Muscle layer of colon (tissue), 2 donors: ENCODE results near the gene GREM2.
A peak's percentile ranks its signal among the peaks of the same experiment; 100 is the strongest.

ENCODE experiments used
- H3K27ac ChIP-seq: one replicate; pipeline ENCODE4 v1.7.0; 2013; ENCODE audit warnings: low read depth, mild to moderate bottlenecking, low read length, moderate library complexity
- H3K27me3 ChIP-seq, 2 donors: one replicate each; pipeline ENCODE4 v1.7.0; 2013; ENCODE audit warnings: low read length in 2 of 2, mild to moderate bottlenecking in 2 of 2; ENCODE audit not compliant: insufficient read depth in 2 of 2, control insufficient read depth in 1 of 2
- H3K36me3 ChIP-seq: one replicate; pipeline ENCODE4 v1.7.0; 2013; ENCODE audit warnings: mild to moderate bottlenecking, low read length; ENCODE audit not compliant: insufficient read depth
- H3K4me1 ChIP-seq: one replicate; pipeline ENCODE4 v1.7.0; 2013; ENCODE audit warnings: mild to moderate bottlenecking, low read length; ENCODE audit not compliant: insufficient read depth
- H3K4me3 ChIP-seq, 2 donors: one replicate each; pipeline ENCODE4 v1.7.0; 2013; ENCODE audit warnings: low read length in 2 of 2, low read depth in 1 of 2, mild to moderate bottlenecking in 1 of 2, moderate library complexity in 1 of 2
- H3K9ac ChIP-seq: one replicate; pipeline ENCODE4 v1.7.0; 2013; ENCODE audit warnings: low read length
- H3K9me3 ChIP-seq: one replicate; pipeline ENCODE4 v1.7.0; 2013; ENCODE audit warnings: mild to moderate bottlenecking, low read length
- donor health status: abdominal sarcoma.
- donor health status: Adenocarcinoma of cecum.

The GREM2 gene

DNA sequence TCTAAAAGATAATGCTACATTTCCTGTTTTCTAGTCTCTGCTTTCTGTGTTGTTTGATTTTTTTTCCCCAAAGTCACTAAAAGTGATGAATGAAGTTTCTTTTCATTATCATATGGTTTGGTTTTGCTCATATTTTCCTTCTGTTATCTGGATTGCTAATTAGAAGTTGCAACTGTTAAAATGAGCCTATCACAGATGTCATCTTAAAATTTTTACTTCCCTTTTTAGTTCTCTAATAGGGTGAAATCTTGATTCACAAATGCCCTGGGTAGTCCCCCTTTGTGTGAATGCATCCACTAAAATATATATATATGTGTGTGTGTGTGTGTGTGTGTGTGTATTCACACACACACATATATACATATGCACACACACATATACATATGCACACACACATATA lies 144.1 kb downstream of the GREM2 start:
- Histone ChIP-seq H3K9me3 (no peaks in the 10 kb centered on the region), H3K27me3 (no peaks in the 10 kb centered on the region), H3K36me3 (no peaks in the 10 kb centered on the region), H3K9ac (no peak overlapping the region), H3K27ac (no peak overlapping the region), H3K4me1 (peaks cover 7% of the 10 kb centered on the region), H3K4me3 (no peak overlapping the region)

DNA sequence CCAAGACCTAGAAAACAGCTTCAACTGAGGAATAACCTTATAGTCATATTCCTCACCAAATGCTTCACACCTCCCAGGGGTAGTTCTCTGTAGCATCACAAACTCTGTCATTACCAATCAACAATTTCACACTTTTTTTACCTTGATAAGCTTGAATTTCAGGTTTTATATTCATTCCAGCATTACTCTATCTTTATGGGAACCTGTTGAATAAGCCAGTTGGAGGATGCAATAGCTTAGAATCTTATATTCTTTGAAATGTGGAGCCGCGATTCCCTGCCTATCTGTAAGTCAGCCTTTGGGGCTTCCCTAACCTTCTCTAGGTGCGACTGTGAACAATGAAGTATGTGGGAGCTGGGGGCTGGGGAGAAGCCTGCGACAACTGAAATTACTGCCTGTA lies 145.4 kb downstream of the GREM2 start:
- Histone ChIP-seq H3K27me3 (no peaks in the 10 kb centered on the region), H3K27ac (no peak overlapping the region), H3K9me3 (no peaks in the 10 kb centered on the region), H3K36me3 (no peaks in the 10 kb centered on the region), H3K4me3 (no peak overlapping the region), H3K9ac (no peak overlapping the region), H3K4me1 (peaks cover 7% of the 10 kb centered on the region)

DNA sequence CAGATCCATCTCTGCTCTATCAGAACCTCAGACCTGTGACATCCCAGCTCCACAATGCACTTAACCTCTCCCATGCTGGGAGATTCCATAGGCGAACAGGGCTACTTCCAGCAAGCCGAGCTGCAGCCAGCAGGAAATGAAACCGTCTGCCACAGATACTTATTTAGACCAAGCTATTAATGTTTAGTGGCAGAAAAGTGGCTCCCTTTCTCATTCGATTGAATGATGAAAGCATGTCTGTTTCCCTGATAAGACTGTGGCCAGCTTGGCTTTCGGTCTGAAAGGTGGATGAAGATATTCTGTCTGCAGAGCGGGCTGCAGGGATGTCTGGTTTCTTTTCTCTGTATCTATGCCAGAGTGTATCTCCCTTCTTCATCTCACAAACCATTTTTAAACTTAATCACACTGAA lies 146.4 kb downstream of the GREM2 start:
- Histone ChIP-seq H3K27me3 (no peaks in the 10 kb centered on the region), H3K4me3 (peak overlapping the region in 1 of 2 donors; percentile 21), H3K4me1 (peaks cover 7% of the 10 kb centered on the region), H3K27ac (no peak overlapping the region), H3K9me3 (no peaks in the 10 kb centered on the region), H3K36me3 (no peaks in the 10 kb centered on the region), H3K9ac (no peak overlapping the region)

DNA sequence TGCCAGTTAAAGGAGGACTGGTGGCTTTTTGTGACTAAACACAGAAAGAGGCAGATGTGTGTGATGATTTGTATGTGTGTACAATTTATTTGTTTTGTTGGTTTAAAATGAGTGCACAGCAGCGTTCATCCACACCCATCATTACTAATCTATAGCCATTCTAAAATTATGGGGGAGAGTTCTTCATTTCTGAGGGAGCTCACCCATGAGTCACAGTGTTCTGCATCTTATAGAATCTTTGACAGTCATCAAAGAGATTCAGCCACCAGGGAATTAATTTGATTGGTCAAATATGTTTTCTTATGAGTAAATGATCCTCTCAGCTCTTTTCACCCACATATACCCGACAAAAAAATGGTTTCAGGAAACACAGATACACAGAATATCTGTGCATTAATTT lies 147.9 kb downstream of the GREM2 start:
- Histone ChIP-seq H3K4me1 (peaks cover 7% of the 10 kb centered on the region), H3K4me3 (no peak overlapping the region), H3K9ac (no peak overlapping the region), H3K36me3 (no peaks in the 10 kb centered on the region), H3K9me3 (no peaks in the 10 kb centered on the region), H3K27me3 (no peaks in the 10 kb centered on the region), H3K27ac (no peak overlapping the region)

DNA sequence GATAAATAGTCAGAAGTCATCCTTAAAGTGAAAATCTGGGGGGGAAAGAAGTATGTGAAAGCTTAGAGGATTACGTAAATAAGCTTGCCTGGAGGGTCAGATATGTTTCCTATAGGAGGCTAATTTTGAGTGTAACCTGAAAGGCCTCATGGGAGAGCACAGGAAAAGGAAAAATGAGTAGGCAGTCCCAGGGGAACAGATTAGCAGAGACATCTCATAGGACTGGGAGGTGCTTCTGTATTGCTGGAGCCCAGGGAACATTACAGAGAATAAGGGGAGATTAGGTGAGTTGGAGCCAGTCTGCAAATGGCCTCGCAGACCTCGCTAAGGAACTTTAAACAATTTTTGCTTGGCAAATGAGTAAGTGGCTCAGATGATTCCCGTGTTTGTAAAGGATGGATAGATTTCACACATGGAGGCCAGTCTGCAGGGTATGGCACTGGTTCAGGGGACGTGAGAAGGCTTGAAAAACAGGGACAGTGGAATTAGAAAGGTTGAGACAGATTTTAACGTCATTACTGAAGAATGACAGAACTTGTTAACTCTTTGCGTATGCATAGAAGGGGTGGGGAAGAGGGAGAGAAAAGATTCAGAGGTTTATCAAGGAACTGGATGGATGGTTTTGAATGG lies 149.1 kb downstream of the GREM2 start:
- H3K9me3 ChIP-seq: no peaks in the 10 kb centered on the region
- no peak overlapping the region for H3K9ac ChIP-seq
- no peaks in the 10 kb centered on the region for H3K36me3 ChIP-seq
- H3K27ac ChIP-seq: no peak overlapping the region
- peaks cover 7% of the 10 kb centered on the region for H3K4me1 ChIP-seq
- H3K27me3 ChIP-seq: no peaks in the 10 kb centered on the region
- H3K4me3 ChIP-seq: no peak overlapping the region

DNA sequence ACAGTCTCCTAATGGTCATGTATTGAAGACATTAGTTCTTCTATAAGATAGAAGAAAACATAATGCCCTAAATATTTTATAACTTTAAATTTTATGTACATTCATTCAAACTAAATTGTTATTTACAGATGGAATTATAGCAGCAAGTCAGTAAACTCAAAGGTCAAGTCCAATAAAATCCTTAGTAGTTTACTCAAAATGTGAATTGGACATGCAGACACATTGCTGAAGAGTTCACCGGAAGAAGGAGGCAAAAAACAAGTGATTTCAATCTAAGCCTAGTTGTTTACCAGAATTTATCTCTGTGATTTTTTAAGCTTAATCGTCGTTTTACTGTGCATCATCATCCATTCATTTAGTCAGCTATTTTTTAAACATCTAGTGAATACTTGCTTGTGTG lies 149.7 kb downstream of the GREM2 start:
- H3K9ac ChIP-seq: no peak overlapping the region
- H3K27me3 ChIP-seq: no peaks in the 10 kb centered on the region
- no peak overlapping the region for H3K27ac ChIP-seq
- no peak overlapping the region for H3K4me3 ChIP-seq
- H3K9me3 ChIP-seq: no peaks in the 10 kb centered on the region
- no peaks in the 10 kb centered on the region for H3K36me3 ChIP-seq
- H3K4me1 ChIP-seq: peaks cover 7% of the 10 kb centered on the region

DNA sequence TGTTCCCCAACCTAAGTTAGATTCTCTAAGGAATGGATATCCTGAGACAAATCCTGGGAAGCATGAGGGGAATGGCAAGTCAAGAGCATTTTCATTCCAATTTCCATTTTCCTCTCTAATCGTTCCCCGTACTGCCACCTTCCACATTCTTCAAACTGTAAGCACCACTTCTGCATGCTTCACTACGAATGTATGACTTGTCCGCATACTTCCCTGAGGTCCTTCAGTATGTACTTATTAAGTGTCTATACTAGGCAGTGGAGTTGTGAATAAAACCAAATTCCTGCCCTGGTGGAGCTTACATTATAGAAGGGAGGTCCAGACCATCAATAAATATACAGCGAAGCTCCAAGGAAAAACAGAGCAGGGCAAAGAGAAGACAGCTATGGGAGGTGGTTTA lies 154.8 kb downstream of the GREM2 start:
- no peaks in the 10 kb centered on the region for H3K27me3 ChIP-seq

DNA sequence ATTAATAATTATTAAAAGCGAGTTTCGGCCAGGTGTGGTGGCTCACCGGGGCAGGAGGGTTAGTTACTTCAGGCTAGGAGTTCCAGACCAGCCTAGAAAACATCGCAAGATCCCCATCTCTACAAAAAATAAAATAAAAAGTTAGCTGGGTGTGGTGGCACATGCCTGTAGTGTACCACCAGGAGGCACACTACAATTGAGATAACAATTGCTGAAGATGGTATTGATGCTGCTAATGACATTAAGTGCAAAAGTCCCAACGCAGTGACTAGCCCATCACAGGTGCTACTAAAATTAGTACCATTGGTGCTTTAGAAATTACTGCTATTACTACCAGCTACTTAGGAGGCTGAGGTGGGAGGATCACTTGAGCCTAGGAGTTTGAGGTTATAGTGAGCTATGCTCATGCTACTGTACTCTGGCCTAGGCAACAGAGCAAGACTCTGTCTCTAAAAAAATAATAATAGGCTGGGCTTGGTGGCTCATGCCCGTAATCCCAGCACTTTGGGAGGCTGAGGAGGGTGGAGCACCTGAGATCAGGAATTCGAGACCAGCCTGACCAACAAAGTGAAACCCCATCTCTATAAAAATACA lies 156.6 kb downstream of the GREM2 start:
- Histone ChIP-seq H3K4me1 (no peaks in the 10 kb centered on the region), H3K4me3 (no peak overlapping the region), H3K9ac (no peak overlapping the region), H3K36me3 (no peaks in the 10 kb centered on the region), H3K9me3 (no peaks in the 10 kb centered on the region), H3K27me3 (no peaks in the 10 kb centered on the region), H3K27ac (no peak overlapping the region)

More for the DNA sequence above, 154.8 kb downstream of the GREM2 start:
- Histone ChIP-seq H3K27ac (no peak overlapping the region), H3K9ac (no peak overlapping the region), H3K4me3 (no peak overlapping the region), H3K4me1 (no peaks in the 10 kb centered on the region), H3K9me3 (no peaks in the 10 kb centered on the region), H3K36me3 (no peaks in the 10 kb centered on the region)

DNA sequence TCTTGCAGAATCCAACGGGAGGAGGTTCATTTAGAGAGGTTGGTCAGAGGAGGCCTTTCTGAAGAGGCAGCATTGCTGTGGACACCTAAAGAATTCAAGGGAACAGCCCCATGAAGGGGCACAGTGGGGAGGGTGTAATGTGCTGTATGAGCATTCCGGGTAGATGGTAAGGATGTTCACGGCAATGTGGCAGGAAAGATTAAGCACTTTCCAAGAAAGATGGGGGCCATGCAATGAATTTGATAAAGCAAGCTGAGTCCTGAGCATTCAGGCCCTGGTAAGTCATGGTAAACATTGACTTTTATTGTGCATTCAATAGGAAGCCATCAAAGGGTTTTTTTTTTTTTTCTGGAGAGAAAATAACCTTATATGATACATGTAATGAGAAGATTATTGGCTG lies 166.6 kb downstream of the GREM2 start:
- no peak overlapping the region for H3K27ac ChIP-seq
- H3K27me3 ChIP-seq: no peaks in the 10 kb centered on the region
- no peaks in the 10 kb centered on the region for H3K36me3 ChIP-seq
- H3K4me1 ChIP-seq: no peaks in the 10 kb centered on the region
- no peak overlapping the region for H3K4me3 ChIP-seq
- no peaks in the 10 kb centered on the region for H3K9me3 ChIP-seq
- H3K9ac ChIP-seq: no peak overlapping the region

DNA sequence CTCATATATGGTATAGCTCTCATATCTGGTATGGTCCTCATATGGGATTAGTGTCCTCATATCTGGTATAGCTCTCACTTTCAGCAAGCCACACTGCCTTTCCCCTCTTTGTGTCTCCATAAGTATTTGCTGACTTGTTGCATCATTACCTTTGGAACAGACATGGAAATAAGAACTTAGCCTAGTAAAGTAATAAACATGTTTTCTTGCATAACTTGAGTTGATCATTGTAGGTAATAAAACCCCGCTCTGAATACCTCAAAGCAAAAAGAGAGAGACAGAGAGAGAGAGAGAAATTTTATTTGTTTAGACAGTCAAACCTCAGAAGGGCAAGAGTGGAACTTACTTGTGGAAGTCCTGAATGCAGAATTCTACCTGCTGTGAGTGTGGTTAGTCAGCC lies 170.3 kb downstream of the GREM2 start:
- Histone ChIP-seq H3K27me3 (no peaks in the 10 kb centered on the region), H3K27ac (no peak overlapping the region), H3K9me3 (no peaks in the 10 kb centered on the region), H3K36me3 (no peaks in the 10 kb centered on the region), H3K4me1 (no peaks in the 10 kb centered on the region), H3K9ac (no peak overlapping the region), H3K4me3 (no peak overlapping the region)
